GM12873 (cell line): ENCODE data around the gene RUBCNL.

Source experiments
- TF ChIP-seq, protein P1 (sequence below): IDR thresholded peaks from 2 replicates; pipeline ENCODE4 v1.5.1; 2012; ENCODE audit warnings: low read depth, mild to moderate bottlenecking, moderate library complexity, low read length, control low read depth; ENCODE audit not compliant: insufficient read depth; ENCODE audit errors: missing control alignments

RUBCNL gene, protein sequence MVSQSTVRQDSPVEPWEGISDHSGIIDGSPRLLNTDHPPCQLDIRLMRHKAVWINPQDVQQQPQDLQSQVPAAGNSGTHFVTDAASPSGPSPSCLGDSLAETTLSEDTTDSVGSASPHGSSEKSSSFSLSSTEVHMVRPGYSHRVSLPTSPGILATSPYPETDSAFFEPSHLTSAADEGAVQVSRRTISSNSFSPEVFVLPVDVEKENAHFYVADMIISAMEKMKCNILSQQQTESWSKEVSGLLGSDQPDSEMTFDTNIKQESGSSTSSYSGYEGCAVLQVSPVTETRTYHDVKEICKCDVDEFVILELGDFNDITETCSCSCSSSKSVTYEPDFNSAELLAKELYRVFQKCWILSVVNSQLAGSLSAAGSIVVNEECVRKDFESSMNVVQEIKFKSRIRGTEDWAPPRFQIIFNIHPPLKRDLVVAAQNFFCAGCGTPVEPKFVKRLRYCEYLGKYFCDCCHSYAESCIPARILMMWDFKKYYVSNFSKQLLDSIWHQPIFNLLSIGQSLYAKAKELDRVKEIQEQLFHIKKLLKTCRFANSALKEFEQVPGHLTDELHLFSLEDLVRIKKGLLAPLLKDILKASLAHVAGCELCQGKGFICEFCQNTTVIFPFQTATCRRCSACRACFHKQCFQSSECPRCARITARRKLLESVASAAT

DNA sequence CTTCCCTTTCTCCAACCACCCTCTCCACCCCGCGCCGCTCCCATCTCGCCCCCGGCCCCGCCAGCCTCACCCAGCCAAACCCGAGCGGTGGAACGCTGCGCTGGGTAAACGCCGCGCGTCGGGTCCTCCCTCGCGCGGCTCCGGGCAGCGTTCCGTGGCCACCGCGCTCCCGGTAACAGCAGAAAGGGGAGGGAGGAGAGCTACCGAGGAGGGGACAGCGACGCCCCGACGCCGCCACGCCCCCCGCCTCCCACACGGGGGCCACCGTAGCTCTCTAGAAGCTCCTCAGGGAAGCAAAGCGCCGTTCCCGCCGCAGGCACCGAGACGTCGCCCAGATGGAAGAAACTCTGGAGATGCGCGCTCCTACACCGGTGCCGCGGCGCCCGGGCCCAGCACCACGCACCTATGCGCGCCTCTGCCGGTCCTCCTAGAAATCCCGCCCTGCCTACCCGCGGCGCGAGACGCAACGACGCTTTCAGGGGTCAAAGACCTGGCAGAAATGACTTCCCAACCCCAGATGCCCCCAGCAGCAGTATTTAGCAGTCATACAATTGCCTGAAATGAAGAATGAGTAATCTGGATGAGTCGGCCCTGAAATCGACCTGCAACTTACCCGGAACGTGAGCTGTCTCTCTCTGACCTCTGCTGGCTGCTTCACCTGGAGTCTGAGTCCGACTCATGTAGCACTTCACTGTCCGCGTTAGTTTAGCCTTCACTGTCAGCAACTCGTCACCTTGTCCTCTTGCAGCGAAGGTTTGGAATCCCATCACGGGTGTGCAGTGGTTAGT lies at the start of gene RUBCNL:
TSS of gene RUBCNL (minus strand) at position 189 of the 788 bp plus-strand sequence. CDS start 14,777 bp downstream, outside the sequence.
- TF ChIP-seq, protein P1, sequence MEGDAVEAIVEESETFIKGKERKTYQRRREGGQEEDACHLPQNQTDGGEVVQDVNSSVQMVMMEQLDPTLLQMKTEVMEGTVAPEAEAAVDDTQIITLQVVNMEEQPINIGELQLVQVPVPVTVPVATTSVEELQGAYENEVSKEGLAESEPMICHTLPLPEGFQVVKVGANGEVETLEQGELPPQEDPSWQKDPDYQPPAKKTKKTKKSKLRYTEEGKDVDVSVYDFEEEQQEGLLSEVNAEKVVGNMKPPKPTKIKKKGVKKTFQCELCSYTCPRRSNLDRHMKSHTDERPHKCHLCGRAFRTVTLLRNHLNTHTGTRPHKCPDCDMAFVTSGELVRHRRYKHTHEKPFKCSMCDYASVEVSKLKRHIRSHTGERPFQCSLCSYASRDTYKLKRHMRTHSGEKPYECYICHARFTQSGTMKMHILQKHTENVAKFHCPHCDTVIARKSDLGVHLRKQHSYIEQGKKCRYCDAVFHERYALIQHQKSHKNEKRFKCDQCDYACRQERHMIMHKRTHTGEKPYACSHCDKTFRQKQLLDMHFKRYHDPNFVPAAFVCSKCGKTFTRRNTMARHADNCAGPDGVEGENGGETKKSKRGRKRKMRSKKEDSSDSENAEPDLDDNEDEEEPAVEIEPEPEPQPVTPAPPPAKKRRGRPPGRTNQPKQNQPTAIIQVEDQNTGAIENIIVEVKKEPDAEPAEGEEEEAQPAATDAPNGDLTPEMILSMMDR = peak; percentile 19

DNA sequence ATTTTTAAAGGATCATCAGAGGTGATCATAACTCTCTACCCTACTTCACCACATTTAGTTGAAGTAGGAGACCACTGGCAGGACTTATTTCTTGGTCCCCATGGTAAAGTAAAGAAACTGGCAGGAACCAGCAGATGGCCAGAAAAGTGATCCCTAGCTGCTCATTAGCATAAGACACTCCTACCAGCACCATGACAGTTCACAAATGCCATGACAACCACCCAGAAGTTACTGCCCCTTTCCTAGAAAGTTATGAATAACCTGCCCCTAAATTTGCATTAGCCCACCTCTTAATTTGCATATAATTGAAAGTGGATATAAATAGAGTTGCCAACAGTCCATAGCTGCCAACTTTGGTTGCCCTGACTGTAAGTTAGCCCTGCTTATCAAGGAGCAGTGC lies 18.4 kb upstream of the RUBCNL start:
- TF ChIP-seq, protein P1 = no peak

DNA sequence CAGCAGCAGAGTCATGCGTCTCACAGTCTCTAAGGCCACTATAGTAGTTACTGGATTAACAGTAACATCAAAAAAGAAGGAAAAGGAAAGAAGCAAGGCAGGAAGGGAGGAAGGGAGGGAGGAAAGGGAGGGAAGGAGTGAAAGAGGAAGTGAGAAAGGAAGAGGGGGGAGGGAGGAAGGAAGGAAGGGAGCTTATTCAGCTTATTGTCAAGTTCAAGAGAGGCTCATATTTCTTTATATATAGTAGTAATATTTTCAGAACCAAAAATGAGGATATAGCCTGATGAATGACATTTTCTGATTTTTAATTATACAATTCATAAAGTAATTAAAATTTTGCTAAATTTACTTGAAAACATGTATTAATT lies 17.7 kb upstream of the RUBCNL start:
- TF ChIP-seq, protein P1 = no peak

DNA sequence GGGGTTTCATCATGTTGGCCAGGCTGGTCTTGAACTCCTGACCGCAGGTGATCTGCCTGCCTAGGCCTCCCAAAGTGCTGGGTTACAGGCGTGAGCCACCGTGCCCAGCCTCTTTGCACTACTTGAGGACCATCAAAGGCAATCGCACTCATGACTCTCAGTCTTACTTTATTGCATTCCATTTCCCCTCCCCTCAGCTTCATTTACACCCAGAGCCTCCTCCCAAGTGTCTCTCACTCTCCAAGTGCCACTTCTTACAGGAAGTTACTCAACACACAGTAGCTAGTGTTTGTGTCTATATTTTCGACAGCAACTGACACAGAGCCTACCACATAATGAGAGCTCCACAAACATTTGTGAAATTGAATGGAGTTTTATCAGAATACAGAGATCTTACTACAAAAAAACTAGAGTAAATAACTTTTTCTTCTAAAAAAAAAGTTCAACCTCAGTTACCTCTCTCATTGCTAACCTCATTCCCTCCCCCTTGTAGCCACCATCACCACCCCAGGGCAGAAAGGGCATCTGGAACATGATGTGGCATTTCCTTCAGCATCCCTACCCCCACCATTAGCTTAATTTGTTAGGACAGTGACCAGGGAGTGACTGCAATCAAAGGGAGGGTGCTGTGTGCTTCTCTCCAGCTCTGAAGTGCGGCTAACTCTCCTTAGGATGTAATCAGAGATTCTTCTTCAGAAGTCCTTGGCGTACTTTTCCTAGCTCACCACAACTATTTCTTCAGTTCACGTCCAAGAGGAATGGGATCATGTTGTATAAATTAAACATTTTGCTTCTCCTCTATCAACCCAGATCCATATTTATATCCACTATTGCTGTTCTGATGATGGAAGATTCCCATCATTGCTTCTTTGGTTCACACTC lies 17.0 kb upstream of the RUBCNL start:
- TF ChIP-seq, protein P1 = no peak

DNA sequence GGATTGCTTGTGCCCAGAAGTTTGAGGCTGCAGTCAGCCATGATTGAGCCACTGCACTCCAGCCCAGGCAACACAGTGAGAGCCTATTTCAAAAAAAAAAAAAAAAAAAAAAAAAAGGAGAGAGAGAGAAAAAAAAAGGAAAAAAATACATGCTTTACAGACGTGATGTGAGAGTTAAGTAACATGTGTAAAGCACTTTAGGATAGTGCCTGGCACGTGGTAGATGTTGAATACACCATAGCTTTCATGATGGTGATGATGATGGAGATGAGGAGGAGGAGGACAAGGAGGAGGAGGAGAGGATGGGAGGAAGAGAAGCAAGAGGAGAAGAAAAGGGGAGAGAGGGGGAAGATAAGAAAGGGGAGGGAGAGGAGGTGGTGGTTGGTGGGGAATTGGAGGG lies 15.1 kb upstream of the RUBCNL start:
- TF ChIP-seq, protein P1 = no peak

DNA sequence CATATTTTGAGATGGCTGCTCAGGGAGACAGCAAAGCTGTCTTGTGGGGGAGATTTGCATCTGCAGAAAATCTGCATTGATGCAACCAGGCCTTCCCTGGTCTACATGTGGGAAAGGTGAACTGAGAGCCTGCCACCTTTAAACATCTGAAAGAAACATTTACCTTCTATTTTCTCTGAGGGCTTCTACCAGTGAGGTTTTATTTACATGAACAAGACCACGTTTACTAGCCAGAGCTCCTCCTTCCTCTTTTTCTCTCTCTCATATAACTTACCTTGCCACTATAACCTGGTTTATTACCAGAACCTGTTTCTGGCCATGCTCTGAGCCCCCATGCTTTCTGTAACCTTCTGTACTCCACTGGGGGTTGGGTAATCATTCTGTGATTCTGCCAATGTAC lies 14.4 kb upstream of the RUBCNL start:
- TF ChIP-seq, protein P1 = no peak
